Prostate gland (tissue), 2 donors: Measurements from ENCODE around the gene INTS1.

Experiments used
- POLR2A ChIP-seq: fragments of 450-650 bp; IDR thresholded peaks from one replicate; pipeline ENCODE4 v1.6.1; 2016; ENCODE audit warnings: antibody characterized with exemption, mild to moderate bottlenecking
- POLR2AphosphoS5 ChIP-seq: sonication (generic); formaldehyde crosslinking; IDR thresholded peaks from one replicate; pipeline ENCODE4 v1.6.1; 2017; ENCODE audit warnings: antibody characterized with exemption
- TF ChIP-seq, protein P1 (sequence below), 4 experiments: fragments of 200-600 bp in 2 of 4; fragments of 450-650 bp in 2 of 4; sonication (generic) in 2 of 4; IDR thresholded peaks; 1 replicate in 3 of 4; 2 replicates in 1 of 4; pipeline ENCODE4 v1.5.1; 2016 to 2019; ENCODE audit warnings: antibody characterized with exemption in 4 of 4, mild to moderate bottlenecking in 2 of 4, moderate library complexity in 2 of 4

- TF ChIP-seq POLR2AphosphoS5 (no peak), POLR2A (no peak)
- TF ChIP-seq, protein P1, sequence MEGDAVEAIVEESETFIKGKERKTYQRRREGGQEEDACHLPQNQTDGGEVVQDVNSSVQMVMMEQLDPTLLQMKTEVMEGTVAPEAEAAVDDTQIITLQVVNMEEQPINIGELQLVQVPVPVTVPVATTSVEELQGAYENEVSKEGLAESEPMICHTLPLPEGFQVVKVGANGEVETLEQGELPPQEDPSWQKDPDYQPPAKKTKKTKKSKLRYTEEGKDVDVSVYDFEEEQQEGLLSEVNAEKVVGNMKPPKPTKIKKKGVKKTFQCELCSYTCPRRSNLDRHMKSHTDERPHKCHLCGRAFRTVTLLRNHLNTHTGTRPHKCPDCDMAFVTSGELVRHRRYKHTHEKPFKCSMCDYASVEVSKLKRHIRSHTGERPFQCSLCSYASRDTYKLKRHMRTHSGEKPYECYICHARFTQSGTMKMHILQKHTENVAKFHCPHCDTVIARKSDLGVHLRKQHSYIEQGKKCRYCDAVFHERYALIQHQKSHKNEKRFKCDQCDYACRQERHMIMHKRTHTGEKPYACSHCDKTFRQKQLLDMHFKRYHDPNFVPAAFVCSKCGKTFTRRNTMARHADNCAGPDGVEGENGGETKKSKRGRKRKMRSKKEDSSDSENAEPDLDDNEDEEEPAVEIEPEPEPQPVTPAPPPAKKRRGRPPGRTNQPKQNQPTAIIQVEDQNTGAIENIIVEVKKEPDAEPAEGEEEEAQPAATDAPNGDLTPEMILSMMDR (IDR thresholded peaks at IDR 0.05): no peak
Measured at GRCh38 chr7:1457949-1458682, 46.1 kb downstream of the INTS1 start.
